Neutrophil (primary cell): ENCODE data around the gene GRIN2A.

Experiments
- H3K27ac ChIP-seq: fragments of 200-600 bp; sonication (generic); 2 replicates; pipeline ENCODE4 v1.5.1; 2016; ENCODE audit warnings: mild to moderate bottlenecking, moderate library complexity
- H3K27me3 ChIP-seq: fragments of 200-600 bp; sonication (generic); 2 replicates; pipeline ENCODE4 v1.6.0; 2016; ENCODE audit warnings: mild to moderate bottlenecking
- H3K36me3 ChIP-seq: fragments of 200-600 bp; sonication (generic); 2 replicates; pipeline ENCODE4 v1.5.1; 2017
- H3K4me1 ChIP-seq, 2 experiments: fragments of 200-600 bp in 1 of 2; sonication (generic) in 1 of 2; 1 replicate in 1 of 2; 2 replicates in 1 of 2; pipeline versions ENCODE4 v1.5.1 to v1.6.1; 2013 to 2016; ENCODE audit warnings: low read depth in 1 of 2, low read length in 1 of 2, mild to moderate bottlenecking in 1 of 2, moderate library complexity in 1 of 2; ENCODE audit not compliant: control insufficient read depth in 1 of 2, insufficient read depth in 1 of 2
- H3K4me3 ChIP-seq, 2 experiments: fragments of 200-600 bp in 1 of 2; sonication (generic) in 1 of 2; 1 replicate in 1 of 2; 2 replicates in 1 of 2; pipeline ENCODE4 v1.5.1; 2013 to 2016; ENCODE audit warnings: low read depth in 1 of 2, low read length in 1 of 2, mild to moderate bottlenecking in 1 of 2, moderate library complexity in 1 of 2
- H3K9me3 ChIP-seq: fragments of 200-600 bp; sonication (generic); 2 replicates; pipeline ENCODE4 v1.5.1; 2016
- CTCF ChIP-seq: fragments of 200-600 bp; sonication (generic); IDR thresholded peaks from 2 replicates; pipeline ENCODE4 v1.5.1; 2016; ENCODE audit warnings: antibody characterized with exemption

Gene GRIN2A

GRCh38 chr16:9870962-9871361 lies 311.3 kb downstream of the GRIN2A start:
- no peak overlapping the region for H3K27ac ChIP-seq
- no peak for TF ChIP-seq CTCF

GRCh38 chr16:9869776-9870175 lies 312.5 kb downstream of the GRIN2A start:
- Histone ChIP-seq H3K4me3 (no peak overlapping the region), H3K4me1 (no peaks in the 10 kb centered on the region), H3K27me3 (no peaks in the 10 kb centered on the region), H3K9me3 (no peaks in the 10 kb centered on the region), H3K27ac (no peak overlapping the region), H3K36me3 (no peaks in the 10 kb centered on the region)
- no peak for TF ChIP-seq CTCF

More at GRCh38 chr16:9870962-9871361, 311.3 kb downstream of the GRIN2A start:
- H3K4me3 ChIP-seq: no peak overlapping the region
- no peaks in the 10 kb centered on the region for H3K9me3 ChIP-seq
- no peaks in the 10 kb centered on the region for H3K27me3 ChIP-seq
- no peaks in the 10 kb centered on the region for H3K36me3 ChIP-seq
- H3K4me1 ChIP-seq: no peaks in the 10 kb centered on the region

- Histone ChIP-seq H3K27me3 (no peaks in the 10 kb centered on the region), H3K9me3 (no peaks in the 10 kb centered on the region), H3K4me1 (no peaks in the 10 kb centered on the region), H3K4me3 (no peak overlapping the region), H3K36me3 (no peaks in the 10 kb centered on the region), H3K27ac (no peak overlapping the region)
- TF ChIP-seq CTCF: no peak
Measured at GRCh38 chr16:9868606-9869149, 313.6 kb downstream of the GRIN2A start.

GRCh38 chr16:9867176-9867575 lies 315.1 kb downstream of the GRIN2A start:
- no peaks in the 10 kb centered on the region for H3K36me3 ChIP-seq
- no peak for TF ChIP-seq CTCF

GRCh38 chr16:9864461-9864860 lies 317.8 kb downstream of the GRIN2A start:
- Histone ChIP-seq H3K27ac (no peak overlapping the region), H3K4me3 (no peak overlapping the region), H3K4me1 (no peaks in the 10 kb centered on the region), H3K9me3 (no peaks in the 10 kb centered on the region), H3K36me3 (no peaks in the 10 kb centered on the region), H3K27me3 (no peaks in the 10 kb centered on the region)
- no peak for TF ChIP-seq CTCF

More at GRCh38 chr16:9867176-9867575, 315.1 kb downstream of the GRIN2A start:
- H3K4me3 ChIP-seq: no peak overlapping the region
- no peak overlapping the region for H3K27ac ChIP-seq
- no peaks in the 10 kb centered on the region for H3K27me3 ChIP-seq
- H3K4me1 ChIP-seq: no peaks in the 10 kb centered on the region
- no peaks in the 10 kb centered on the region for H3K9me3 ChIP-seq

GRCh38 chr16:9862327-9862726 lies 319.9 kb downstream of the GRIN2A start:
- Histone ChIP-seq H3K27ac (no peak overlapping the region), H3K4me1 (no peaks in the 10 kb centered on the region), H3K9me3 (no peaks in the 10 kb centered on the region), H3K36me3 (no peaks in the 10 kb centered on the region), H3K27me3 (no peaks in the 10 kb centered on the region), H3K4me3 (no peak overlapping the region)
- TF ChIP-seq CTCF: no peak
